GM18873 (cell line): Measurements from ENCODE around the gene DCAF5.
"Not testable (repeated sequence)": the region's sequence is repeated elsewhere in the genome, so short reads cannot be mapped to it uniquely, and the experiment has no call there.

ENCODE experiments used
- ATAC-seq: cut with Tn5 transposase; IDR thresholded peaks from one replicate; pipeline ENCODE4 v1.9.1; 2021; ENCODE audit warnings: mild to moderate bottlenecking, moderate library complexity, moderate number of reproducible peaks; ENCODE audit not compliant: unreplicated experiment, low FRiP score

Gene DCAF5

DNA sequence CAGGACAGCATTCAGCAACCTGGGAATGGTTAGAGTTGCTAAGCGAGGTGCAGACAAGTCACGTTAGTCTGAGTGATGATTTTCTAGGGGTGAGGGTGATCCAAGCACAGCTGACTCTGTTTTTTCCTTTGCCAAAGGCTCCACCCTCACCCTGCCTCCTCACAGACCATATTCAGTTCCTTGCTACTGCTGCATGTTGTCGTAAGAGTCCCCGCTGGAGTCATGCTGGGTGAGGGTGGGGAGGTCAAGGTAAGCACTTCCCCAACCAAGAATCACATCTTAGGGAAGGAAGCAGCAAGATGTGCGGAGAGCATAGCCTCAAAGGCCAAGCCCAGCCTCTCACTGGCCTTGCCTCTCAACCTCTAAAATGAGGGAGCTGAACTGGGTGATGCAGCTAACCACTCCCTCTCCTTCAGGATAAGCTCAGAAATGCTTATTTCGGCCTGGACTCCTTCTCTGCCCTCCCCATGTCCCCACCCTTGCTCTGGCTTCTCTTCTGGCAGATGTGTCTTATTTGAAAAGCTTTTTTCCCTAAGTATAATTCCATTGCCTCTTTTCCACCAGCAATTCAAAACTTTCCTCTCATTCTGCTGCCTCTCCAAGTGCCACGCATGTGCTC, 107.0 kb downstream of the DCAF5 start:
- no peak for ATAC-seq

DNA sequence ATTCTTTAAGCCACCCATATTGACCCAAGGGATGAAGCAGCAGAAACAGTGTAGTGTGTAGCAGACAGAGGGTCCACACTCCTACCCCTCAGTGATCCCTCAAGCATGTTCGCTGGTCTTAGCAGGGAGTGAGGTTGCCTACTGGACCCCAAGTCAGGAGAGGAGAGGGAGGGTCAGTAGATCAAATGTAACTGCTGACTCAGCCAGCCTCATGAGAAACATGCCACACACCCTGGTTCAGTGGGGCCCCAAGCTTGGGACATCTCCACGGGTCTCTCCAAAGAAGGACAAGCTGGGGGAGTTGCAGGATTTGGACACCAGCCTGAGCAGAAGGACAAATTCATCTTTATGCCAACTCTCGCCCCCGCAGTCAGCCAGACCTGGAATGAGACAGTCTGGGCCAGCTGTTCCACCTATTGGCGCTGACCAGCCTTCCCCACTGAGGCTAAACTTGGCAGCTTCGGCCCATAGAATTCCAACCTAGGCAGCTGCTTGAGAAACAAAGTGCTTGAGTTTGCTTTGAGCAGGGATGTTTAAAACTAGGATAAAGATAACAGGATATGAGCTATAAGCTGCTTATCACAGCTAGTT, 107.9 kb downstream of the DCAF5 start:
- no peak for ATAC-seq

GRCh38 chr14:69044296-69044695, 108.6 kb downstream of the DCAF5 start:
- ATAC-seq: no peak

DNA sequence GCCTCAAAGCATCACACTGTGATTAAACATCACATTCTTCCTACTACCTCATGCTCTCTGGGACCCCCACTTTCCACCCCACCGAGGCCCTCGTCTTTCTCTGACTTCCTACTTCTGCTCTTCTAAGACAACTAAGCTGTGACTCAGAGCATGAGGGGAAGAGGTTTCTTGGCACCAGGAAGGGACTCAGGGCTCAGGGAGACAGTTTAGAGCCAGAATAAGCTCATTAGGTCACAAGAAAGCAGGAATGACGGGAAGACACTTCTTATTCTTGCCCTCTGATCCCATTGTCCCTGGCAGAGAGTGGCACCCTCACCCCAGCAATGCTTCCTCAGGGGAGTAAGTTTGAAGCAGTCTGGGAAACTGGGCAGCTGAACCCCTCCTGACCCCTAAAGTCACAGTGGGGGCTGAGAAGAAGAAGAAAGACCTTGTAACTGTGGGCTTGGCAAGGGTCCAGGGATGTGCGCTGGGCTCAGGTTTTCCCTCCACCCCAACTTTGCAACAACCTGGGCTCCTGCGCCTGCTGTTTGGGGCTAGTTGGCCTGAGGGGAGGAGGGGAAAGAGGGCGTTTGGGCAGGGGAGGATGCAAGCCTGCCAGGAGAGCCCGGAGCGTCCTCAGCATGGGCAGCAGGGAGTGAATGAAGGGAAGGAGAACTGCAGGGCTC, 109.2 kb downstream of the DCAF5 start:
- no peak for ATAC-seq

GRCh38 chr14:69042787-69043444, 110.0 kb downstream of the DCAF5 start:
- ATAC-seq: no peak

DNA sequence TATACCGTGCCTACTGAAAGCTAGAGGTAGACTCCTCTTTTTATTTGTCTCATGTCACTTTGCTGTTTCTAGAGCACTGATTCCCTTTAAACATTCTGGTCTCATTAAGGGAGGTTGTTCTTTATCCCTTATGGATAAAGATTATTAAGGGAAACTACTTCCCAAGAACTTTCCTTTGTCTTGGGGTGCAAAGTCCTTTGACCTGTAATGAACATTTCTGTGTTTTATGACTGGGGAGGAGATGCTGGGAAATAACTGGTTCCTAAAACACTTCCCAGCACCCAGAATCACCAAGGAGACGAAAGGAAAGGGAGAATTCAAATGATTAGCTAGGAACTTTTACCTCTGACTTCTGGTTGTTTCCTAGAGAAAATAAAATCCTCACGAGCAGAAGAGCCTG, 110.6 kb downstream of the DCAF5 start:
- no peak for ATAC-seq

DNA sequence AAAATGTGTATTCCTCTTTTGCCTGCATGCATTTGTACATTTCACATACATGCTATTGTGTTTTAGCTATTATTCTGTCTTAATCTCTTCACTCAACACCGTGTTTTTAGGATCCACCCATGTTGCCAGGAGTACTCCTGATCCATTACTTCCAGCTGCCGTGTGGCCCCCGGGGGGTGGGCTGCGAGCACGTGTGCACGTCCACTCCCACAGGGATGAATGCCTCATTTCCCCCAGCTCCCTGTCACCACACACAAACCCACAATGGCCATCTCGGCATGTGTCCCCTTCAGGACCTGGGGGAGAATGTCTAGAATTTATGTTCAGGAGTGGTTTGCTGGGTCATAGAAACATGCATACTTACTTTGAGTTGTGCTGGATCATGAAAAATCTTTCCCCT, 111.1 kb downstream of the DCAF5 start:
- ATAC-seq: no peak

- ATAC-seq: no peak
Observed at GRCh38 chr14:69040353-69040752, 112.6 kb downstream of the DCAF5 start.

DNA sequence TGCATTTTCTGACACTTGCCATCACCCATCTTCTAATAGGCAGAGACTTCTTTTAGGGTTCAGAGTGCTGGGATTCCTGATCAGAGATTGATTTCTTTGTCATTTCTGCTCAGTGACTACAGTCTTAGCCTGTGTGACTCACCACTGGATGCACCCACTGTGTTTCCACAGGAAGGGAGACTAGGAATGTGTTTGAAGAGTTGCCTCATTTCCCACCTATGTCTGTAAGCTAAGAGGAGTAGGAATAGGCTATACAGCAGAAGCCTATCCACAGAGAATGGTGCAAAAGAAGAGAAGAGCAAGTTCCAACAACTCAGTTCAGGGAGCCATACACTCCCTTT, 113.7 kb downstream of the DCAF5 start:
- no peak for ATAC-seq

DNA sequence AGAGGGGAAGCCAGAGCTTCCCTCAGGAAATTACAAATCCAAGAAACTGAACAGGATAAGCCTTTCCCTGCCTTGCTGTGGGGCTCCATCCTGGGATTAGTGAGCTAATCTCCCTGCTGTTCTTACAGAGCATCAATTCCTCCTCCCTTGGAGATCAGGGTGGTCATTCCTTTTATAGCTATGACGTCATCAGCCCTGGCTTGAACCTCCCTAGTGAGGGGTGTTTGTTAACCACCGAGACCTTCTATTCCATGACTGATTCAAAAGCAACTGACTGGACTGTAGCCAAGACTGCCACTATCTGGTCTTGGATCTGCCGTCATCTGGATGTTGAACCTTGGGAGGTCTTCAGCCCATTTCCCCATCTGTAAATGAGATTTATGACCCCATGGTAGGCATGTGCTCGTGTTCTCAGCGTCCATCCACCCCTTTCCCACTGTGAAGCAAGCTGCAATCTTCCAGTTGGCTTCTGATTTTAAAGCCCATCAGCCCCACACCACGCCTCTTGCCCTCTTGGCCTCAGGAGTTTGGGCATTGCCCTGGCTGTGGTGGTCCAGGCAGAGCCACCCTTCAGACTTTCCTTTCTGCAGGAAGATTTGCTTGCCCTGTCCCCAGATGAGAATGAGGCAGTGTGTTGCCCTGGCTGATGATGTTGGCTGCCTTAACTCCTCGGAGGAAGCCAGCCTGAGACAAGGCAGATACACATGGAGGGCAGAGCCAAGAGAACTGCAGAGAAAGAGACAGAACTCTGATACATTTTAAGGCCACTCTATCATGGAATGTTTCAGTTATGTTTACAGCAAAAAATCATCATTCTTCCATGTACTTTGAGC, 114.2 kb downstream of the DCAF5 start:
- ATAC-seq: no peak

DNA sequence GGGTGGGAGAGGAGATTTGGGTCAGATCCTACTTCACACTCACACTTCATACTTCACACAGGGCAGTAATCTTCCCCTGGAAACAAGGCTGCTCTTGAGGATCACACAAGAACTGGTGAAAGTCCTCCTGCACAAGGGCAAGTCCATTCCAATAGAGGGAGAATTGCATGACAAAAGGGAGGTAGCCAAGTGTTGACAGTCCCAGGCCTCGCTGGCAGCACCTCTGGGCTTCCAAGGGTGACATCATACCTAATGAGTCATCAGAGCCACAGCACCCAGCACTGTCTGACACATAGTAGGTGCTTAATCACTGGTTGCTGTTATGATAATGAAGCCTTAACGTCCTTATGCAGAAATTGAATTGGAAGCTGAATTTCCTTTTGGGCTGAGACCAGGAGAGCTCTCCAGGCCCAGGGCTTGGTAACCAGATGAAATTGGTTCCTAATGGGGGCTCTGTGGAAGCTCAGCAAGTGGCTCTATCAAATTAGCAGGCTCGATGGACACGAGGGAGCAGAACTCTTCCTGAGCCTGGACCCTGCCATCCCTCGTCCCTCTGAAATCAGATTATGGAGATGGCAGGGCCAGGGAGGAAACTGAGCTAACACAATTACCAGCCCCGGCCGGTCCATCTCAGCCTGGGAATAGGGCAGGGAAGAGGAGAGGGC, 115.0 kb downstream of the DCAF5 start:
- ATAC-seq: no peak

DNA sequence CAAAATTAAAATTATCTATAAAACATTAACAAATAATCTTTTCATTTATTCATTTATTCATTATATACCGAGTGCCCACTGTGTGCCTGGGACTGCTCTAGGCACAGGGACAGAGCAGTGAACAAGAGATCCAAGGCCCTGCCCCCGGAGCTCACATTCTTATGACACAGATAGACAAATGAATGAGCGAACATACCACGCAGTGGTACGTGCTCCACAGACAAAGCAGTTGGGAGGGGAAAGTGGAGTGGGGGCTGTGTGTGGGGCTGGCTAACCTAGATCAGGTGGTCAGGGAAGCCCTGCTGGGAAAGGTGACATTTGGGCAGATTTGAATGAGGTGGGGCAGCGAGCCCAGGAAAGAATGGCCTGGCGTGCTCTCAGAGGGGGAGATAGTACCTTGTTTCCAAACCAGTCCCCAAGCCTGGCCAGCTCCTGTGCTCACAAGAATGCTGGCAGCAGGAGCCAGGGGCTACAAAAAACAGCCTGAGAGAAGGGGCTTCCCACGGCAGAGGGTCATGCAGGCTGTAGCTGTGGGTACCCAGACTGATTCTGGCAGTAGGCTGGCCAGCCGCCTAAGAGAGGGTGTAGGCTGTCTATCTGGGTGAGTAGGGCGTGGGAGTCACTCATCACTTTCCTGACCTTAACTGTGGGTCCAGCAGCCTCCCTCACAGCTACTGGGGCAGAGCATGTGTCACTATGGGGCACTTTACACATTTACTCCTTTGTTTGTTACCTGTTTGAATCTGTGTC, 116.0 kb downstream of the DCAF5 start:
- ATAC-seq: no peak

GRCh38 chr14:69034612-69035262, 118.2 kb downstream of the DCAF5 start:
- ATAC-seq: no peak

DNA sequence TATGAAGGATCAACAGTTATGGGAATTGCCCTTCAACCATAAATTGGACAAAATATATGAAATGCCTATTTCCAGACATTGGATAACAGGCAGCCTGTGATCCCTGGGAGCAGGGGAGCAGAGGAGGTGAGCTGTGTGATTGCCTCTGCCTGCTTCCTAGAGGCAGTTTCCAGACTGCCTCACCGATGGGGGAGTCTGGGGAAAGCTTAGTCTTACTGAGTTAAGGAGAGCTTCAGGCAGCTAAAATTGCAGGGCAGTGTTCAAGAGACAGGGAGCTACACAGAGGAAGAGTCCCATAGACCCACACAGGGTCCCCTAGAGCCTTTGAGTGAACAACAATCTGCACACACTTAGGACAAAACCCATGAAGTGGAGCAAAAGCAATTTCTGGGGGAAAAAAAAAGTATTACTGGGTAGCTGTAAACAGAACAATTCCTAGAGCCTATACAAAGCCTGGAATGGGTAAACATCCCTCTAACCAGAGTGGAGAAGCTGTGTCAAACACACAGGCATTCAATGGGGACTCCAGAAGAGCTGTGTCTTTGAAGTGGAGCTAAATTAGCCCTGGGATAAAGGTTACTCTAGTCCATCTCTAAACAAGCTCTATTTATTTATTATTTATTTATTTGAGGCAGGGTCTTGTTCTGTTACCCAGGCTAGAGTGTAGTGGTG, 125.5 kb downstream of the DCAF5 start:
- ATAC-seq: no peak

GRCh38 chr14:69023035-69023434, 129.9 kb downstream of the DCAF5 start:
- ATAC-seq: no peak

DNA sequence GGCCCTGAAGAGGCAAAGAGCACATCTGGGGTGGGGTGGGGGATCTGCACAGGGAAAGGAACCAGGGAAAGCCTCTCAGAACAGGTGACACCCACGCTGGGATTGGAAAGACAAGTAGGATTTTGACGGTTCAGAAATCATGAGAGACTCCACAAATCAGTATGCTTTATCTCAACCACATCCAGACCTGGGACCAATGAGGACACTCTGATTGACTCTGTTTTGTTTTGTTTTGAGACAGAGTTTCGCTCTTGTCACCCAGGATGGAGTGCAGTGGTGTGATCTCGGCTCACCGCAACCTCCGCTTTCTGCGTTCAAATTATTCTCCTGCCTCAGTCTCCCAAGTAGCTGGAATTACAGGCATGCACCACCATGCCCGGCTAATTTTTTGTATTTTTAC, 130.8 kb downstream of the DCAF5 start:
- ATAC-seq: not testable (repeated sequence)

- ATAC-seq: no peak
Observed at GRCh38 chr14:69017706-69018105, 135.2 kb downstream of the DCAF5 start.

DNA sequence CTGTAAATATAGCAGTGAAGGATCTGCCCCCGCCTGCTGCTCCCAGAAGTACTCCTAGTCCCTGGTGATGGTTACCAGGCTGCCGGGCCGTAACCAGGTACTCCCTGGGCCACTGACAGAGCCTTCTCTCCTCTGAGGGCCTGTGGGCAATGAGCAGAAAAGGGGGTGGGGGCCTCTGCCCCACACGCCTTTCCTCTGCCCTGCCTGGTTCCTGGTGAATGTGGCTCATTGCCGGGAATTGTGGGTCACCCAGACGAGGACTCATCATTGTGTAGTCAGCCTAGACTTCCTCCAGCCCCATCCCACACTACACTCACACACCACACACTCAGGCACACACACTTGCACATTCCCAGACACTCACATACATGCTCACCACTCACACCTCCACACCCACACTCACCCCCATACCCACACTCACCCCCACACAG, 138.1 kb downstream of the DCAF5 start:
- ATAC-seq: no peak
